GM19238 (cell line): ENCODE data around the gene BRSK2.
"Not testable (repeated sequence)": the region's sequence is repeated elsewhere in the genome, so short reads cannot be mapped to it uniquely, and the experiment has no call there.

Experiments
- DNase-seq: peaks from one replicate; pipeline ENCODE4 v3.0.0; 2011; ENCODE audit warnings: low spot score; ENCODE audit not compliant: insufficient read length

BRSK2 gene

GRCh38 chr11:1496761-1497095 lies 107.0 kb downstream of the BRSK2 start:
- no peak for DNase-seq

DNA sequence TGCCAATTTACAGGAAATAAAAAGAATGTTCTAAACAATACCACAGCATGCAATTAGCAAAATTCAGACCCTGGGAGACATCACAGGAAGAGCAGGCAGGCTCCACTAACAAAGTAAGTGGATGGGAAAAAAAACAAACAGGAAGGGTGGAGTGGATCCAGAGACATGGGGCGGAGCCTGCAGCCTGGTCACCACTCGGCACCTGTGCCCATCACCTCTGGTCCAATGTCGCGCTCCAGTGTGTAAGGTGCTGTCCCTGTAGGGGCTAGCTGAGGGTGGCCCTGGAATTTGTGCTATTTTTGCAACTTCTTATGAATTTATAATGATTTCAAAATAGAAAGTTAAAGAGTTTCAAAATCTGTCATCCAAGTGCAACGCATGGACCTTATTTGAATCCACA lies 107.9 kb downstream of the BRSK2 start:
- DNase-seq: no peak

- no peak for DNase-seq
These were observed 108.5 kb downstream of the BRSK2 start for GRCh38 chr11:1498262-1498661.

- DNase-seq: no peak
These were observed 109.6 kb downstream of the BRSK2 start for GRCh38 chr11:1499261-1499890.

DNA sequence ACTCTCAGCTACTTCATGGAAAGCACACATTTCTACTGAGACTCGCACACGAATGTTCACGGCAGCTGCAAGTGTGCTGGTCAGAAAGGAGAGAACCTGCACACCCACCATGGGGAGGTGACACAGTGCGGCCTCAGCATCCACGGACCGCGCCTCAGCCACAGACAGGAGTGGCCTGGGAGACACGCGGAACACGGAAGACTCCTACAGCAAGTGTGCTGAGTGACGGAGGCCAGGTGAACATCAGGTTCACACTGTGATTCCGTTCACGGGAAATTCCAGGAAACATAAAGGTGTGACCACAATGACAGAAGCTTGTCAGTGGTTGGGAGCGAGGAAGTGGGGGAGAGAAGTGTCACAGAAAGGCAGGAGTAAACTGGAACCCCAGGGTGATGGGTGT lies 110.2 kb downstream of the BRSK2 start:
- no peak for DNase-seq

- no peak for DNase-seq
These were observed 111.0 kb downstream of the BRSK2 start for GRCh38 chr11:1500466-1501420.

DNA sequence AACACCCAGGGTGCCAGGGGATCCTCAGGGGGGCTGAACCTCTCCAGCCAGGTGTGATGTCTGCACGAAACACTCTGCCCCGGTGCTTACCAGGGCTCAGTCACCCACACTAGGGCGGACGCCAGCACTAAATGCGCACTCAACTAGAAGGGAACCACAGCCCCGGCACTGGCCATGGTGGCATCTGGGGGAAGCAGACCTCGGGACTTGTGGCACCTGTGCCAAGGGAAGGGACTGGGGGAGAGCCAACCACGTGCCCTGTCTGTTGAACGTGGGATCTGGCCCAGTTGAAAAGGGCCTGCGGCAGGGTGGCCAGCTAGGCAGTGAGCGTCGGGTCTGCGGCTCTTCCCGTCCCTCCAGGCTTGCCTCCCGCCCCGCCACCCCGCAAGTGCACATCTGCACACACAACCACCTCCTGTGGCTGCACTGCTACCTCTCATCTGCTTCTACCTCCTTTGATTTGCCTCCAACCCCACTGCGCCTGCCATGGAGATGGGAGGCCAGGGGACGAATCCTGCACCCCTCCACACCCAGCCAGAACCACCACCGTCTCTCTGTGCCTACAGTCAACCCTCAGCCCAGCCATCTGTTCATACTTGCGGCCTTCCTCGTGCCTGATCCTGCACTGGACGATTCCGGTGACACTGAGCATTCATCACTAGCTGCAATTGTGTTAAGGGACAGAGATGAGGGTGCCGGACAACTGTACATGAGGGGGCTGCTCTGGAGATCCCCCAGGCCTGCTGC lies 111.9 kb downstream of the BRSK2 start:
- no peak for DNase-seq

DNA sequence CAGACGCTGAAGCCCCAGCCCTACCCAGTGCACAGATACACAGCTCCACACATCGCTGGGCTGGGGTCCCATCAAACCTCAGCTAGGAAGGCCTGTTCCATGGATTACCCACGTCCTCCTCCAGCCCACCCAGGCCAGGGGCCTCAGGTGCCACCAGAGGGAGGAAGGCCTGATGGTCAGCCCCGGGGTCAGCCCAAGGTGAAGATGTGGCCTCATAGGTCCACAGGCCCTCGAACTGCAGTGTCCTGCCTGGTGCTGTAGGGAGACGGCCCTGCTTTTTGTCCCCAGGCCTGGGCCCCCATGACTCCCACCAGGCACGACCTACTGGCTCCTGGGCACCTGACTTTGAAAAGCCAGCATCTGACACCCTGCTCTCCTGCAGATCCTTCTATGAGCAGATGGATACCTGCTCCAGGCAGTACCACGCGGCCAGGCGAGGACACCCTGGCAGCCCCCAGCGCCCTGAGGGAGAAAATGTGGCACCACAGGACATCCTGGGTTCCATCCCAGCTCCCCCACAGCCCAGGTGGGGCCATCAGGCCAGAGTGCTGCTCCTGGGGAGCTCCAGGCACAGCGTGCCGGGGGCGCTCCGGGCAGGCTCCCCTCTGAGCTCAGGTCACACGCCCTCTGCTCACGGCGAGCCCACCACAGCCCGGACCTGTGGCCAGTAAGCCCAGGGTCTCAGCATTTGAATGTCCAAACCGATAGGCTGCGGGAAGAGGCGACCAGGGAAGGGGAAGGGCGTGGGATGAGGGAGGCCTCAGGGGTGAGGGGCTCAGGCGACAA lies 112.6 kb downstream of the BRSK2 start:
- no peak for DNase-seq

- DNase-seq: no peak
These were observed 113.4 kb downstream of the BRSK2 start for GRCh38 chr11:1502954-1503707.

DNA sequence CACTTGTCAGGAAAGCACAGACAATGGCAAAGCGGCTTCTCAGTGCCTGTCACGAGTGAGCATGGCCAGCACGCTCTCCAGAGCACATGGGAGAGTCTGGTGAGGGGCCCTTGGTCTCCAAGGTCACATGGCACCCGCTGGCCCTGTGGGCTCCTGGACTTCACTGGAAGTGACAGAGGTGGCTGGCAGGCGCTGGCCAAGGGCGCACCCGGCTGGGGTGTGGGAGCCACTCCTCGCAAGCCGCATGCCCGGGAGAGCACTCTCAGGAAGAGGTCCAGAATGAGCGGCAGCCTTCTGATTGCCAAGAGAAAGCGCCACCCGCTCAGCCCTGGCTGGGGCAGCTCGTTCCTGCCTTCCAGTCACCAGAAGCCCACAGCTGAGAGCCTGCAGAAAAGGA lies 114.0 kb downstream of the BRSK2 start:
- no peak for DNase-seq

- no peak for DNase-seq
These were observed 114.4 kb downstream of the BRSK2 start for GRCh38 chr11:1504138-1504537.

- no peak for DNase-seq
These were observed 115.0 kb downstream of the BRSK2 start for GRCh38 chr11:1504581-1505290.

- DNase-seq: no peak
These were observed 115.7 kb downstream of the BRSK2 start for GRCh38 chr11:1505480-1505879.

DNA sequence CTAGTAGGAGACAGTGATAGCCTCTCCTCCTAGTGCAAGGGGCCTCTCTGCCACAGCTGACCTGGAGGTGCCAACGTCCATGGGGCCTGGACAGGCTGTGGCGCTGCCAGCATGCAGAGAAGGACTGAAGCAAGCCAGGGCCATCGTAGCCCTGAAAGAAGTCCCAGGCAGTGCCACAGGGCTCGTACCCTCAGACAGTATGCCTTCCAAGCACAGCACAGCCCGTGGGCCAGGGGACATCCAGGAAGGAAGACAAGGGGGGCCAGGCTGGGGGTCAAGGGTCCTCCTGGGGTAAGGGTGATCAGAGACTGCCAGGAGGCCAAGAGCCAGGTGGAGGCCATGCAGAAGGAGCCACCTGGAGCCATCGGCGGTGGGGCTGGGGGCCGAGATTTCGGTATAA lies 117.2 kb downstream of the BRSK2 start:
- DNase-seq: no peak

GRCh38 chr11:1507381-1508140 lies 117.8 kb downstream of the BRSK2 start:
- DNase-seq: no peak

GRCh38 chr11:1508491-1508891 lies 118.8 kb downstream of the BRSK2 start:
- no peak for DNase-seq

DNA sequence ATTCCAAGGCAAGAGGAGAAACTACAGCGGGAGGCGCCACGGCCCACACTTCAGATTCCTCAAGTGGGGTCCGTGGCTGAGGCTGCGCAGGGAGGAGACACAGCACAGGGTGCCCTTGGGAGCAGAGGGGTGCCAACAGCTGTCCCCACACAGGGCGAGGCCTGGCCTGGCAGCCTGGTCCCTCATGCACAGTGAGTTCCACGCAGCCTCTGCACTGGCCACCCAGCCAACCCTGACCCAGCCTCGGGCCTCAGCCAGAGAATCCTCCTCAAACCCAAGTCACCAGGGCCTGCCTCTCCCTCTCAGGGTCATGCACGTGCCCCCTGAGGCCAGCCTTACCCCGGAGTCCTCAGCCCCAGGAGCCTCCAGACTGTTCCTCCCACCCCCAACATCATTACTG lies 119.3 kb downstream of the BRSK2 start:
- no peak for DNase-seq

DNA sequence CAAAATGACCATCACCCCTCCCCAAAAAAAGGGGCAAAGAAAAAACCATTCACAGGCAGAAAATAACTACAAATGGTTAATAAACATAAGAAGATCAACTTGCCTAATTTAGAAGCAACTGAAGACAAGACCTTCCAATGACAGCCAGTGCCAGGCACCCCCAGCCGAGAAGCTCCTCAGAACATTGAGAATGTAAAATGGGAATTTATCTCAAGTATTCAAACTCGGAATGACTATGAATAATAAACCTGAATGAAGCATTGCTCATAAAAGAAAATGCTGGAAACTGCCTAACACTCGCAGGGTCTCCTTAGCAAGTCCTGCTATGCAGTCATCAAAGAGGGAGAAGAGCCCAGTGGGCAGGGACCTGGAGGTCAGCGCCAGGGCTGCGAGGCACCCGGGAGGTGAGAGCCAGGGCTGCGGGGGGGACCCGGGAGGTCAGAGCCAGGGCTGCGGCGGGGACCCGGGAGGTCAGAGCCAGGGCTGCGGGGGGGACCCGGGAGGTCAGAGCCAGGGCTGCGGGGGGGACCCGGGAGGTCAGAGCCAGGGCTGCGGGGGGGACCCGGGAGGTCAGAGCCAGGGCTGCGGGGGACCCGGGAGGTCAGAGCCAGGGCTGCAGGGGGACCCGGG lies 120.0 kb downstream of the BRSK2 start:
- no peak for DNase-seq

- not testable (repeated sequence) for DNase-seq
These were observed 120.6 kb downstream of the BRSK2 start for GRCh38 chr11:1510351-1510750.
